ENCODE data around the gene PLA2G4A.

Gene PLA2G4A

GRCh38 chr1:187033693-187034390, 205.1 kb downstream of the PLA2G4A start:
- DNase-seq = no peak

- no peak for DNase-seq
These were observed 205.8 kb downstream of the PLA2G4A start for GRCh38 chr1:187034501-187034900.

GRCh38 chr1:187037973-187038553, 209.3 kb downstream of the PLA2G4A start:
- no peak for DNase-seq
